Osteoblast (primary cell): Measurements from ENCODE around the gene TBC1D5. TPM values are rescaled to one million over a fixed set of nuclear protein-coding genes. Genes with fewer than 3 reads are reported as not detected.

Experiments
- DNase-seq: peaks from one replicate; pipeline ENCODE4 v3.0.0; 2011; ENCODE audit warnings: low spot score, mixed read lengths; ENCODE audit not compliant: insufficient read length; ENCODE audit errors: missing footprints
- H2AFZ ChIP-seq: 2 replicates; pipeline ENCODE4 v1.6.0; 2011; ENCODE audit warnings: mild to moderate bottlenecking, low read length
- H3K27ac ChIP-seq: 2 replicates; pipeline ENCODE4 v1.5.1; 2011; ENCODE audit warnings: mild to moderate bottlenecking, low read depth, low read length, moderate library complexity
- H3K27me3 ChIP-seq: 2 replicates; pipeline ENCODE4 v1.6.0; 2012; ENCODE audit warnings: mild to moderate bottlenecking, control low read depth, inconsistent platforms, low read length, moderate library complexity; ENCODE audit not compliant: insufficient read depth
- H3K36me3 ChIP-seq: 2 replicates; pipeline ENCODE4 v1.5.1; 2011; ENCODE audit warnings: mild to moderate bottlenecking, low read length, control low read depth, moderate library complexity; ENCODE audit not compliant: insufficient read depth
- H3K4me1 ChIP-seq: 2 replicates; pipeline ENCODE4 v1.5.1; 2011; ENCODE audit warnings: mild to moderate bottlenecking, low read length, control low read depth, moderate library complexity; ENCODE audit not compliant: insufficient read depth
- H3K4me2 ChIP-seq: 2 replicates; pipeline ENCODE4 v1.6.0; 2011; ENCODE audit warnings: mild to moderate bottlenecking, low read length; ENCODE audit not compliant: insufficient read depth
- H3K4me3 ChIP-seq: fragments of 200-600 bp; sonication (generic); 3 replicates; pipeline ENCODE4 v1.5.1; 2012; ENCODE audit warnings: mild to moderate bottlenecking, low read length, inconsistent platforms; ENCODE audit not compliant: insufficient read depth
- H3K79me2 ChIP-seq: 2 replicates; pipeline ENCODE4 v1.6.0; 2012; ENCODE audit warnings: mild to moderate bottlenecking, low read length, control low read depth, inconsistent platforms; ENCODE audit not compliant: insufficient read depth
- H3K9me3 ChIP-seq: 2 replicates; pipeline ENCODE4 v1.5.1; 2011; ENCODE audit warnings: low read depth, low read length, control low read depth
- H4K20me1 ChIP-seq: 2 replicates; pipeline ENCODE4 v1.6.0; 2012; ENCODE audit warnings: mild to moderate bottlenecking, low read length, control low read depth; ENCODE audit not compliant: insufficient read depth
- total RNA-seq: library from RNA; depleted of rRNA; stranded (reverse); fragments of >200 nt; gene quantifications from 2 replicates; pipeline ENCODE4 v1.2.3, GENCODE V29; 2012
- TF ChIP-seq, protein P1 (sequence below): IDR thresholded peaks from 2 replicates; pipeline ENCODE4 v1.5.1; 2011; ENCODE audit warnings: mild to moderate bottlenecking, low read depth, low read length, moderate library complexity; ENCODE audit errors: extremely low read depth

The TBC1D5 gene
- total RNA-seq, 1 donor = 117 TPM

DNA sequence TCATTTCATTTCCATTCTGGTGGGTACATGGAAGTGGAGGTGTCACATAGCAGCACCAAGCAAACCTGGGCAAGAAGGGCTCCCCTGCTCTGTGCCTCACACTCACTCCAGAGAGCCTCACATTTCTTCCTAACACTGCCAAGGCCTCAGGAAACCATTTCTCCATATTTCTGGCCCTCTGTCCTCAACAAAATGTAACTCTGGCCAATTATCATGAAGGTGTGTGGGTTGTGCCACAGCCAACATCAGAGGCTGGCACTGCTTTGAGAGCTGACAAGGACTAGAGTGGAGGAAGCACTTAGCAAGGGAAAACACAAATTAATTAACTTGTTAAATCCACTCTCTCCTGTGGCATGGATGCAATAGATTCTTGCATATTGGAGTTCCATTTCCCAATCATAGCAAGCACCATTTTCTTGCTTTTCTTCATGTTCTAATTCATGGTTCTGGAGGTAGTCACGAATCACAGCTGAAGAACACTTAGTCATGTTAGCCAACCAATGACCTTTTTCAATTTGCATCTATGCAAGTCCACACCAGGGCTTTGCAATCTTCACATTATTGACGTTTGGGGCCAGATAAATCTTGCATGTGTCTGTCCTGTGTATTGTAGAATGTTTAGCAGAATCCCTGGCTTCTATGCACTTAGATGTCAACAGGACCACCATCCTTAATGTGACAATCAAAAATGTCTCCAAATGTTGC, 616.5 kb downstream of the TBC1D5 start:
- no peak overlapping the region for H3K27ac ChIP-seq
- H3K4me3 ChIP-seq = no peak overlapping the region
- no peaks in the 10 kb centered on the region for H3K4me1 ChIP-seq
- H3K79me2 ChIP-seq = no peaks in the 10 kb centered on the region
- no peaks in the 10 kb centered on the region for H3K36me3 ChIP-seq
- DNase-seq = no peak
- TF ChIP-seq, protein P1, sequence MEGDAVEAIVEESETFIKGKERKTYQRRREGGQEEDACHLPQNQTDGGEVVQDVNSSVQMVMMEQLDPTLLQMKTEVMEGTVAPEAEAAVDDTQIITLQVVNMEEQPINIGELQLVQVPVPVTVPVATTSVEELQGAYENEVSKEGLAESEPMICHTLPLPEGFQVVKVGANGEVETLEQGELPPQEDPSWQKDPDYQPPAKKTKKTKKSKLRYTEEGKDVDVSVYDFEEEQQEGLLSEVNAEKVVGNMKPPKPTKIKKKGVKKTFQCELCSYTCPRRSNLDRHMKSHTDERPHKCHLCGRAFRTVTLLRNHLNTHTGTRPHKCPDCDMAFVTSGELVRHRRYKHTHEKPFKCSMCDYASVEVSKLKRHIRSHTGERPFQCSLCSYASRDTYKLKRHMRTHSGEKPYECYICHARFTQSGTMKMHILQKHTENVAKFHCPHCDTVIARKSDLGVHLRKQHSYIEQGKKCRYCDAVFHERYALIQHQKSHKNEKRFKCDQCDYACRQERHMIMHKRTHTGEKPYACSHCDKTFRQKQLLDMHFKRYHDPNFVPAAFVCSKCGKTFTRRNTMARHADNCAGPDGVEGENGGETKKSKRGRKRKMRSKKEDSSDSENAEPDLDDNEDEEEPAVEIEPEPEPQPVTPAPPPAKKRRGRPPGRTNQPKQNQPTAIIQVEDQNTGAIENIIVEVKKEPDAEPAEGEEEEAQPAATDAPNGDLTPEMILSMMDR = no peak
- H4K20me1 ChIP-seq = no peaks in the 10 kb centered on the region
- H3K9me3 ChIP-seq = peaks cover 3% of the 10 kb centered on the region
- no peak overlapping the region for H3K4me2 ChIP-seq
- no peaks in the 10 kb centered on the region for H3K27me3 ChIP-seq
- no peak overlapping the region for H2AFZ ChIP-seq

DNA sequence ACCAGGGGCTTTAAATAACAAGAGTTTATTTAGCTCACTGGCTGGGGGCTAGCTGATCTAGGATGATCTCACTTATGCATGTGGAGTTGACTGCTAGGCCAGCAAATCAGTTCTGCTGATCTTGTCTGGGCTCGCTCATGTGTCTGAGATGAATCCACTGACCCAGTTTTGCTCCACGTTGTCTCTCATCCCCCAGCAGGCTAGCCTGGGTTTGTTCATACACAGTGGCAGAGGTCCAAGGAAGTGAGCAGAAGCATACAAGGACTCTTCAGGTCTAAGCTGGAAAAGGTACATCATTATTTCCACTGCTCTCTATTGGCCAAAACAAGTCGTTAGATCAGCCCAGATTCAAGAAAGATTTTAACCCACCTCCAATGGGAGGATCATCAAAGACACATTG, 619.7 kb downstream of the TBC1D5 start:
- no peaks in the 10 kb centered on the region for H3K4me1 ChIP-seq
- no peaks in the 10 kb centered on the region for H3K27me3 ChIP-seq
- peaks cover 3% of the 10 kb centered on the region for H3K9me3 ChIP-seq
- no peak for DNase-seq
- no peaks in the 10 kb centered on the region for H3K36me3 ChIP-seq
- no peak overlapping the region for H3K27ac ChIP-seq
- H3K79me2 ChIP-seq = no peaks in the 10 kb centered on the region
- H3K4me2 ChIP-seq = no peak overlapping the region
- no peak overlapping the region for H2AFZ ChIP-seq
- no peaks in the 10 kb centered on the region for H4K20me1 ChIP-seq
- H3K4me3 ChIP-seq = no peak overlapping the region
- TF ChIP-seq, protein P1 = no peak

DNA sequence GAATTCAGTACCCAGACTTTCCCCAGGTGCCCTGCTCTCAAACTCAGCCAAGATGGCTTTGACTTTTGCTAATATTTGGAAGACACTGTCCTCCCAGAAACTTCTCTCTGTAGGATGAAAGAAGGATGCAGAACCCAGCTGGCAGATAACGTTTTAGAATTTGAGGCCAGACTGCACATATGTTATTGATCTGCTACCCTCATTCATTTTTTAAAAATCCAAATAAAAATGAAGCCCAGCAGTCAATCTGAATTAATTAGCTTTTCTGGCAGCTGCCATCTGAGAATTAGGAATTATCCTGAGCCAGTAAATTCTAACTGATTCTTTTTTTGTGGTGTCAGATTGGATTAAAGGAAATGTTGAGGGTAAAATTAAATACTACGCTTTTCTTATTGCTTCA, 621.1 kb downstream of the TBC1D5 start:
- no peak overlapping the region for H3K4me2 ChIP-seq
- no peaks in the 10 kb centered on the region for H3K27me3 ChIP-seq
- no peaks in the 10 kb centered on the region for H4K20me1 ChIP-seq
- no peaks in the 10 kb centered on the region for H3K4me1 ChIP-seq
- H3K36me3 ChIP-seq = no peaks in the 10 kb centered on the region
- no peak overlapping the region for H2AFZ ChIP-seq
- H3K27ac ChIP-seq = no peak overlapping the region
- peaks cover 3% of the 10 kb centered on the region for H3K9me3 ChIP-seq
- TF ChIP-seq, protein P1 = no peak
- no peak for DNase-seq
- H3K4me3 ChIP-seq = no peak overlapping the region
- no peaks in the 10 kb centered on the region for H3K79me2 ChIP-seq

DNA sequence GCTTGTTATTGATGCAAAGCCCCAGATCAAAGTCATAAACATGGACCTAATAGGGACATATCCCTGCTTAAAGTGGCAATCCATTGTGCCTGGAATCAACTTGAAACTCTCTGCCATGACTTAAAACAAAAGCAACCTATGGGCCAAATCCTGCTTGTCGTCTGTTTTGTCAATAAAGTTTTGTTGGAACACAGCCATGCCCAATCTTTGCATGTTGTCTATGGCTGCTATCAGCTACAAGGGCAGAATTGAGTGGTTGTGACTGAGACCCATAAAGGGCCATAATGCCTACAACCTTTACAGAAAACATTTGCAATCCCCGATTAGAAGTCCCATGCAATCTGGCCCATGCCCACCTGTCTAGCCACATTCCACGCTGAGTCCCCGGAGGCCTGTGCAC, 622.3 kb downstream of the TBC1D5 start:
- H3K27ac ChIP-seq = no peak overlapping the region
- H3K4me2 ChIP-seq = no peak overlapping the region
- H3K4me1 ChIP-seq = no peaks in the 10 kb centered on the region
- no peak for DNase-seq
- no peaks in the 10 kb centered on the region for H4K20me1 ChIP-seq
- no peak overlapping the region for H3K4me3 ChIP-seq
- no peaks in the 10 kb centered on the region for H3K36me3 ChIP-seq
- TF ChIP-seq, protein P1 = no peak
- no peaks in the 10 kb centered on the region for H3K27me3 ChIP-seq
- H3K79me2 ChIP-seq = no peaks in the 10 kb centered on the region
- H2AFZ ChIP-seq = no peak overlapping the region
- H3K9me3 ChIP-seq = peaks cover 3% of the 10 kb centered on the region
